H1 (cell line): ENCODE measurements around the gene DNAJB12. TPM values are rescaled to one million over a fixed set of nuclear protein-coding genes. Genes with fewer than 3 reads are reported as not detected.

Experiments
- CTCF ChIA-PET: fragments of 300-600 bp; sonication (Branson Sonifier 250); formaldehyde crosslinking; loops from one replicate; lab custom pipeline; 2021; ENCODE audit not compliant: partially characterized antibody; lab: Charles Lee
- POLR2A ChIA-PET: fragments of 300-600 bp; sonication (Branson Sonifier 250); formaldehyde crosslinking; loops from one replicate; lab custom pipeline; 2021; ENCODE audit warnings: inconsistent platforms; ENCODE audit not compliant: partially characterized antibody; lab: Charles Lee
- DNase-seq, 2 experiments: peaks; one replicate each; pipeline versions ENCODE4 v3.0.0 to v3.0.0-alpha.2; 2010 to 2022; ENCODE audit warnings: low spot score in 2 of 2, low read depth in 1 of 2, mixed read lengths in 1 of 2
- FAIRE-seq: peaks from 2 replicates; lab custom pipeline; 2011; peaks lifted over from hg19 to GRCh38; lab: Jason Lieb, UNC
- H2AFZ ChIP-seq: 2 replicates; pipeline ENCODE4 v1.8.1; 2012; ENCODE audit warnings: low read length, inconsistent platforms
- H2AK5ac ChIP-seq: 2 replicates; pipeline ENCODE4 v1.6.1; 2013; ENCODE audit warnings: low read depth, low read length
- H2BK120ac ChIP-seq: replicated peaks from 2 replicates; pipeline ENCODE3; 2013; ENCODE audit warnings: low read depth, low read length, inconsistent platforms
- H2BK12ac ChIP-seq: 2 replicates; pipeline ENCODE4 v1.6.1; 2013; ENCODE audit warnings: low read depth, low read length
- H2BK15ac ChIP-seq: 2 replicates; pipeline ENCODE4 v1.6.1; 2013; ENCODE audit warnings: low read length
- H2BK20ac ChIP-seq: 2 replicates; pipeline ENCODE4 v1.6.1; 2013; ENCODE audit warnings: low read length
- H2BK5ac ChIP-seq: 2 replicates; pipeline ENCODE4 v1.6.1; 2013; ENCODE audit warnings: low read depth, low read length
- H3K14ac ChIP-seq: 2 replicates; pipeline ENCODE4 v1.6.1; 2013; ENCODE audit warnings: inconsistent platforms; ENCODE audit not compliant: insufficient read length
- H3K18ac ChIP-seq: 2 replicates; pipeline ENCODE4 v1.6.1; 2013; ENCODE audit warnings: low read length; ENCODE audit errors: extremely low read depth
- H3K23ac ChIP-seq: 2 replicates; pipeline ENCODE4 v1.6.1; 2013; ENCODE audit warnings: inconsistent platforms; ENCODE audit not compliant: insufficient read length
- H3K23me2 ChIP-seq: 2 replicates; pipeline ENCODE4 v1.6.1; 2013; ENCODE audit warnings: low read depth, low read length
- H3K27ac ChIP-seq: 2 replicates; pipeline ENCODE4 v1.6.1; 2011; ENCODE audit warnings: low read depth, low read length, inconsistent platforms
- H3K27me3 ChIP-seq, 4 experiments: replicated peaks in 1 of 4; 1 replicate in 1 of 4; 2 replicates in 3 of 4; pipeline versions ENCODE4 v1.6.1 to v1.8.1; 2011 to 2013; ENCODE audit warnings: low read length in 3 of 4, mild to moderate bottlenecking in 3 of 4, inconsistent platforms in 2 of 4, mixed read lengths in 2 of 4, moderate library complexity in 1 of 4; ENCODE audit not compliant: control insufficient read depth in 3 of 4, insufficient read depth in 3 of 4; ENCODE audit errors: extremely low read depth in 1 of 4
- H3K36me3 ChIP-seq, 4 experiments: 2 replicates each; pipeline versions ENCODE4 v1.6.1 to v1.8.1; 2011 to 2013; ENCODE audit warnings: mild to moderate bottlenecking in 4 of 4, low read length in 3 of 4, moderate library complexity in 2 of 4, control low read depth in 1 of 4, inconsistent platforms in 1 of 4; ENCODE audit not compliant: insufficient read depth in 4 of 4, control insufficient read depth in 2 of 4
- H3K4ac ChIP-seq: replicated peaks from 2 replicates; pipeline ENCODE3; 2013; ENCODE audit warnings: low read length, low read depth, mixed read lengths, inconsistent platforms; ENCODE audit not compliant: insufficient read length
- H3K4me1 ChIP-seq, 4 experiments: replicated peaks in 1 of 4; 1 replicate in 1 of 4; 2 replicates in 3 of 4; pipeline versions ENCODE4 v1.6.1 to v1.8.1; 2011 to 2013; ENCODE audit warnings: low read length in 3 of 4, inconsistent platforms in 2 of 4, mixed read lengths in 1 of 4; ENCODE audit not compliant: insufficient read depth in 4 of 4, control insufficient read depth in 3 of 4
- H3K4me2 ChIP-seq, 2 experiments: 2 replicates each; pipeline versions ENCODE4 v1.6.1 to v1.8.1; 2011 to 2013; ENCODE audit warnings: low read depth in 2 of 2, low read length in 2 of 2, control low read depth in 1 of 2, inconsistent platforms in 1 of 2, mild to moderate bottlenecking in 1 of 2; ENCODE audit not compliant: insufficient read depth in 1 of 2
- H3K4me3 ChIP-seq, 4 experiments: fragments of 200-600, 300-600 bp in 1 of 4; sonication (generic), shearing (Covaris generic), sonication (Bioruptor Twin) in 1 of 4; 2 replicates each; pipeline versions ENCODE4 v1.5.1 to v1.8.1; 2011 to 2016; ENCODE audit warnings: low read length in 4 of 4, low read depth in 3 of 4, control low read depth in 2 of 4, inconsistent platforms in 2 of 4, mild to moderate bottlenecking in 2 of 4, mixed read lengths in 1 of 4, moderate library complexity in 1 of 4; ENCODE audit not compliant: insufficient read depth in 2 of 4; ENCODE audit errors: extremely low read depth in 1 of 4
- H3K56ac ChIP-seq: replicated peaks from 2 replicates; pipeline ENCODE3; 2013; ENCODE audit warnings: low read depth, mild to moderate bottlenecking, mixed read lengths, low read length, inconsistent platforms; ENCODE audit not compliant: insufficient read length
- H3K79me1 ChIP-seq: 2 replicates; pipeline ENCODE4 v1.6.1; 2013; ENCODE audit warnings: low read depth, low read length, control low read depth
- H3K79me2 ChIP-seq, 2 experiments: 2 replicates each; pipeline versions ENCODE4 v1.6.1 to v1.8.1; 2012 to 2013; ENCODE audit warnings: low read length in 2 of 2, mild to moderate bottlenecking in 2 of 2, inconsistent platforms in 1 of 2; ENCODE audit not compliant: insufficient read depth in 2 of 2, control insufficient read depth in 1 of 2
- H3K9ac ChIP-seq, 4 experiments: replicated peaks in 1 of 4; 1 replicate in 1 of 4; 2 replicates in 3 of 4; pipeline versions ENCODE4 v1.6.1 to v1.8.1; 2011 to 2013; ENCODE audit warnings: low read depth in 3 of 4, low read length in 3 of 4, control low read depth in 2 of 4, mild to moderate bottlenecking in 2 of 4, moderate library complexity in 2 of 4, inconsistent platforms in 1 of 4; ENCODE audit errors: extremely low read depth in 1 of 4
- H3K9me3 ChIP-seq, 2 experiments: 2 replicates each; pipeline versions ENCODE4 v1.6.1 to v1.8.1; 2012 to 2013; ENCODE audit warnings: mild to moderate bottlenecking in 2 of 2, moderate library complexity in 2 of 2, control low read depth in 1 of 2, inconsistent platforms in 1 of 2, low read depth in 1 of 2, low read length in 1 of 2, mixed read lengths in 1 of 2; ENCODE audit not compliant: insufficient read depth in 2 of 2
- H4K20me1 ChIP-seq, 2 experiments: replicated peaks in 1 of 2; 2 replicates each; pipeline versions ENCODE3 to v1.8.1; 2011 to 2013; ENCODE audit warnings: inconsistent platforms in 2 of 2, low read length in 2 of 2, mild to moderate bottlenecking in 1 of 2; ENCODE audit not compliant: insufficient read depth in 2 of 2, control insufficient read depth in 1 of 2
- H4K5ac ChIP-seq: 2 replicates; pipeline ENCODE4 v1.6.1; 2013; ENCODE audit warnings: low read length, low read depth, mixed read lengths, inconsistent platforms; ENCODE audit not compliant: insufficient read length
- H4K8ac ChIP-seq: 2 replicates; pipeline ENCODE4 v1.8.0; 2013; ENCODE audit warnings: mild to moderate bottlenecking, moderate library complexity, low read length, inconsistent platforms; ENCODE audit not compliant: insufficient read depth; ENCODE audit errors: extremely low read depth
- H4K91ac ChIP-seq: replicated peaks from 2 replicates; pipeline ENCODE3; 2013; ENCODE audit warnings: low read length, mixed read lengths, inconsistent platforms; ENCODE audit not compliant: insufficient read length
- BRCA1 ChIP-seq: IDR thresholded peaks from 2 replicates; pipeline ENCODE4 v1.6.1; 2012; ENCODE audit warnings: low read depth, low read length, improper control_type of control experiment
- CTCF ChIP-seq, 3 experiments: IDR thresholded peaks; 1 replicate in 2 of 3; 2 replicates in 1 of 3; pipeline versions ENCODE4 v1.5.1 to v1.6.1; 2011; ENCODE audit warnings: low read length in 3 of 3, mild to moderate bottlenecking in 3 of 3, inconsistent platforms in 2 of 3, low read depth in 1 of 3, moderate library complexity in 1 of 3; ENCODE audit not compliant: insufficient read depth in 1 of 3; ENCODE audit errors: control extremely low read depth in 1 of 3
- GTF2F1 ChIP-seq: IDR thresholded peaks from 2 replicates; pipeline ENCODE4 v1.6.1; 2012; ENCODE audit warnings: low read depth, low read length, improper control_type of control experiment, borderline replicate concordance
- NANOG ChIP-seq: IDR thresholded peaks from 2 replicates; pipeline ENCODE4 v1.6.1; 2011; ENCODE audit warnings: low read length, low read depth, mild to moderate bottlenecking, inconsistent platforms; ENCODE audit not compliant: insufficient read depth, poor library complexity, severe bottlenecking
- POU5F1 ChIP-seq: IDR thresholded peaks from 2 replicates; pipeline ENCODE4 v1.6.1; 2011; ENCODE audit warnings: low read depth, mild to moderate bottlenecking, low read length, moderate library complexity
- SAP30 ChIP-seq: fragments of 300-600 bp; sonication (generic); IDR thresholded peaks from 2 replicates; pipeline ENCODE4 v1.7.1; 2012; ENCODE audit warnings: low read length, moderate library complexity, mild to moderate bottlenecking, inconsistent platforms; ENCODE audit not compliant: insufficient read depth, insufficient replicate concordance
- TEAD4 ChIP-seq: IDR thresholded peaks from 2 replicates; pipeline ENCODE4 v1.6.1; 2012; ENCODE audit warnings: low read depth, low read length, inconsistent platforms, mixed read lengths
- WGBS, 2 experiments: shearing (Covaris generic) in 1 of 2; methylation state at CpG; one replicate each; pipeline versions ENCODE4 v1.1.6 to v1.1.7; 2013 to 2015; ENCODE audit warnings: low lambda C conversion rate in 2 of 2, mixed read lengths in 2 of 2, inconsistent platforms in 1 of 2, low coverage in 1 of 2, missing lambda C conversion rate in 1 of 2; ENCODE audit not compliant: insufficient replicate concordance in 2 of 2, insufficient coverage in 1 of 2, insufficient read length in 1 of 2; ENCODE audit errors: extremely low coverage in 1 of 2, missing lambda C conversion rate in 1 of 2; 5-methylcytosine and 5-hydroxymethylcytosine counted together
- polyA plus RNA-seq, 7 experiments: library from polyadenylated mRNA; depleted of rRNA in 3 of 7; stranded (reverse) in 5 of 7; unstranded in 2 of 7; fragments of >200 nt in 5 of 7; fragments of 200-250 nt in 2 of 7; gene quantifications; 1 replicate in 5 of 7; 2 replicates in 1 of 7; 4 replicates in 1 of 7; pipeline versions ENCODE4 v1.2.1 to v1.2.3, GENCODE V29; 2011 to 2013; ENCODE audit warnings: missing spikeins in 2 of 7, mixed read lengths in 2 of 7
- total RNA-seq: library from RNA; stranded (reverse); fragmentation: NEBNext Ultra II Directional; extraction: Animal tissue kit (Norgen Biotek cat#: 25700); gene quantifications from 2 replicates; pipeline ENCODE4 v1.2.1, GENCODE V29; 2021

The DNAJB12 gene
- total and polyA plus RNA-seq, 2 of the 8 experiments (the other 6 are each of a cell fraction or from before 2014, with no cell fraction given): 10.8 to 20.5 TPM

- Histone ChIP-seq H3K23me2 (no peaks in the 10 kb centered on the region; the same call in 1 of the 2 replicates), H3K4me3 (peak overlapping the region in 3 of 4 experiments; percentile 3 to 55 (median 23); a peak in 4 of 8 replicates), H3K27ac (no peak overlapping the region), H2BK12ac (peak overlapping the region; percentile 68; the same call in 1 of the 2 replicates), H4K91ac (no peak overlapping the region), H4K5ac (no peak overlapping the region), H3K4ac (no peak overlapping the region), H2BK120ac (peak overlapping the region; percentile 59), H3K23ac (no peak overlapping the region), H4K8ac (no peak overlapping the region), H4K20me1 (no peaks in the 10 kb centered on the region), H2BK15ac (no peak overlapping the region; the same call in 1 of the 2 replicates), H3K14ac (no peak overlapping the region), H3K79me2 (no peaks in the 10 kb centered on the region), H3K79me1 (no peaks in the 10 kb centered on the region), H3K4me2 (peak overlapping the region; percentile 47 to 58), H2BK5ac (no peak overlapping the region), H2AK5ac (peak overlapping the region; percentile 82; the same call in 1 of the 2 replicates), H3K9ac (no peak overlapping the region), H2BK20ac (peak overlapping the region; percentile 68; the same call in 1 of the 2 replicates), H3K36me3 (no peaks in the 10 kb centered on the region), H3K9me3 (no peaks in the 10 kb centered on the region), H3K56ac (no peak overlapping the region), H3K27me3 (no peaks in the 10 kb centered on the region), H3K18ac (peak overlapping the region; percentile 51; the same call in 1 of the 2 replicates), H2AFZ (no peak overlapping the region), H3K4me1 (peaks cover 17 to 39% (median 26%) of the 10 kb centered on the region in 4 experiments)
- FAIRE-seq (no peak), DNase-seq (no peak)
- POLR2A ChIA-PET: interaction anchor here (0.9 to 39.2 kb wide), 10 partner anchors 7 to 205 kb away, joined by 3 to 895 read pairs (median 18); partner anchors contain the start of genes ANAPC16, ASCC1 and DDIT4
- WGBS, 2 experiments: 76% methylated on average over 10 of the region's 10 CpGs; no CpG with 5 or more reads in 1 of the 2 experiments
- no peak for TF ChIP-seq NANOG
- no peak for TF ChIP-seq SAP30
- TF ChIP-seq CTCF (IDR thresholded peaks at IDR 0.05; ENCODE audit: control extremely low read depth in 1 of 3, insufficient read depth in 1 of 3, low read depth in 1 of 3, low read length in 3 of 3): no peak
- peak; percentile 47; the same call in 1 of the 2 replicates for TF ChIP-seq TEAD4
- TF ChIP-seq GTF2F1: no peak
- no peak for TF ChIP-seq BRCA1
- no peak for TF ChIP-seq POU5F1
- CTCF ChIA-PET: interaction anchor here (0.6 to 4.9 kb wide), 7 partner anchors 15 to 260 kb away, joined by 3 to 22 read pairs (median 3); partner anchors contain the start of gene DDIT4
Observed at GRCh38 chr10:72318418-72319262, 36.1 kb downstream of the DNAJB12 start.
